ENCODE measurements around the gene RRP1. TPM values are rescaled to one million over a fixed set of nuclear protein-coding genes. Genes with fewer than 3 reads are reported as not detected.
A peak's percentile ranks its signal among the peaks of the same experiment; 100 is the strongest.

RRP1 gene
- total and polyA plus RNA-seq, 9 of the 15 experiments (the other 6 are each of a cell fraction or from before 2014, with no cell fraction given), result 0.89 to 105 (median 51.6) TPM

- TF ChIP-seq E4F1 (CRISPR knock-in tag; IDR thresholded peaks at IDR 0.05; ENCODE audit: borderline replicate concordance), result no peak
- TF ChIP-seq MLX (CRISPR knock-in tag; conservative IDR thresholded peaks at IDR 0.05), result no peak
- no peak for TF ChIP-seq ZNF830 (CRISPR knock-in tag; IDR thresholded peaks at IDR 0.05)
- 0 out of 2 replicates have a peak, but pooled peaks have one; percentile 63 for TF ChIP-seq RBM14 (IDR thresholded peaks at IDR 0.05; ENCODE audit: borderline replicate concordance, insufficient read depth, low read depth, low read length)
- no peak for TF ChIP-seq CBFB (CRISPR knock-in tag; IDR thresholded peaks at IDR 0.05)
- TF ChIP-seq HNRNPH1 (optimal IDR thresholded peaks at IDR 0.05; ENCODE audit: low read depth, low read length), result no peak
- TF ChIP-seq NONO (IDR thresholded peaks at IDR 0.05; ENCODE audit: low read depth in 2 of 2, low read length in 1 of 2), result peak in 1 of 2 experiments; percentile 92; a peak in 3 of 4 replicates
- peak; percentile 10; the same call in 1 of the 2 replicates for TF ChIP-seq E2F3 (CRISPR knock-in tag; IDR thresholded peaks at IDR 0.05)
- peak; percentile 83 for TF ChIP-seq ZNF24 (IDR thresholded peaks at IDR 0.05)
- TF ChIP-seq EGR1 (conservative IDR thresholded peaks at IDR 0.05), result peak; percentile 92
- peak; percentile 75 for TF ChIP-seq ZNF740 (CRISPR knock-in tag; IDR thresholded peaks at IDR 0.05)
- TF ChIP-seq ZNF740 (tag; IDR thresholded peaks at IDR 0.05), result no peak
- TF ChIP-seq FIP1L1 (IDR thresholded peaks at IDR 0.05; ENCODE audit: low read depth, low read length, poor library complexity, severe bottlenecking), result peak; percentile 97
- TF ChIP-seq PHF8 (IDR thresholded peaks at IDR 0.05; ENCODE audit: borderline replicate concordance, low read length), result peak; percentile 88; the same call in 1 of the 2 replicates
- no peak; the same call in 1 of the 2 replicates for TF ChIP-seq TRIM28 (IDR thresholded peaks at IDR 0.05)
- no peak for TF ChIP-seq PHB2 (IDR thresholded peaks at IDR 0.05; ENCODE audit: low read depth)
- TF ChIP-seq MEF2D (tag; conservative IDR thresholded peaks at IDR 0.05; ENCODE audit: low read depth), result no peak
- no peak for TF ChIP-seq WHSC1 (IDR thresholded peaks at IDR 0.05; ENCODE audit: low read length)
- peak; percentile 62 for TF ChIP-seq POU5F1 (IDR thresholded peaks at IDR 0.05; ENCODE audit: borderline replicate concordance, low read depth, low read length, partially characterized antibody)
- TF ChIP-seq HSF4 (CRISPR knock-in tag; IDR thresholded peaks at IDR 0.05; ENCODE audit: borderline replicate concordance), result peak; percentile 45; the same call in 1 of the 2 replicates
- TF ChIP-seq CREM (IDR thresholded peaks at IDR 0.05; ENCODE audit: low read depth), result peak; percentile 100
- peak; percentile 57; the same call in 1 of the 2 replicates for TF ChIP-seq ZBTB7A (IDR thresholded peaks at IDR 0.05; ENCODE audit: borderline replicate concordance, control insufficient read depth, low read depth, low read length)
Measured at GRCh38 chr21:43789276-43790009, at the start of gene RRP1 (continued).

All from K562 (cell line).